ENCODE measurements around the gene MPZL2.

Gene MPZL2

GRCh38 chr11:118239509-118240205, 24.4 kb downstream of the MPZL2 start:
- Mint-ChIP-seq H3K4me1 (peaks cover 38% of the 10 kb centered on the region), H3K9me3 (no peaks in the 10 kb centered on the region), H3K27ac (peak overlapping the region; percentile 53), H3K4me3 (peak overlapping the region; percentile 8), H3K36me3 (peaks cover 37% of the 10 kb centered on the region), H3K27me3 (no peaks in the 10 kb centered on the region)
- no peak for ATAC-seq

- Mint-ChIP-seq H3K36me3 (peaks cover 37% of the 10 kb centered on the region), H3K9me3 (no peaks in the 10 kb centered on the region), H3K27ac (no peak overlapping the region), H3K4me3 (no peak overlapping the region), H3K27me3 (no peaks in the 10 kb centered on the region), H3K4me1 (peaks cover 31% of the 10 kb centered on the region)
- ATAC-seq, result no peak
Measured at GRCh38 chr11:118238929-118239328, 25.2 kb downstream of the MPZL2 start.

GRCh38 chr11:118238421-118238820, 25.7 kb downstream of the MPZL2 start:
- peaks cover 40% of the 10 kb centered on the region for H3K36me3 Mint-ChIP-seq
- no peaks in the 10 kb centered on the region for H3K27me3 Mint-ChIP-seq
- no peak overlapping the region for H3K27ac Mint-ChIP-seq
- no peak for ATAC-seq
- H3K4me1 Mint-ChIP-seq, result peaks cover 28% of the 10 kb centered on the region
- no peak overlapping the region for H3K4me3 Mint-ChIP-seq
- no peaks in the 10 kb centered on the region for H3K9me3 Mint-ChIP-seq

- Mint-ChIP-seq H3K36me3 (peaks cover 44% of the 10 kb centered on the region), H3K27me3 (no peaks in the 10 kb centered on the region), H3K4me3 (no peak overlapping the region), H3K4me1 (peaks cover 5% of the 10 kb centered on the region), H3K9me3 (no peaks in the 10 kb centered on the region), H3K27ac (no peak overlapping the region)
- ATAC-seq, result no peak
Measured at GRCh38 chr11:118236170-118236569, 27.9 kb downstream of the MPZL2 start.

- Mint-ChIP-seq H3K27me3 (no peaks in the 10 kb centered on the region), H3K36me3 (peaks cover 44% of the 10 kb centered on the region), H3K4me1 (peaks cover 1% of the 10 kb centered on the region), H3K27ac (no peak overlapping the region), H3K4me3 (no peak overlapping the region), H3K9me3 (no peaks in the 10 kb centered on the region)
- ATAC-seq, result no peak
Measured at GRCh38 chr11:118234833-118235232, 29.3 kb downstream of the MPZL2 start.

GRCh38 chr11:118233850-118234249, 30.2 kb downstream of the MPZL2 start:
- Mint-ChIP-seq H3K27ac (no peak overlapping the region), H3K36me3 (peaks cover 47% of the 10 kb centered on the region), H3K27me3 (no peaks in the 10 kb centered on the region), H3K4me1 (peaks cover 11% of the 10 kb centered on the region), H3K4me3 (no peak overlapping the region), H3K9me3 (no peaks in the 10 kb centered on the region)
- ATAC-seq, result no peak

- Mint-ChIP-seq H3K4me3 (no peak overlapping the region), H3K4me1 (peaks cover 16% of the 10 kb centered on the region), H3K36me3 (peaks cover 42% of the 10 kb centered on the region), H3K9me3 (no peaks in the 10 kb centered on the region), H3K27me3 (no peaks in the 10 kb centered on the region), H3K27ac (no peak overlapping the region)
- no peak for ATAC-seq
Measured at GRCh38 chr11:118233377-118233776, 30.7 kb downstream of the MPZL2 start.

- H3K27me3 Mint-ChIP-seq, result no peaks in the 10 kb centered on the region
- H3K27ac Mint-ChIP-seq, result no peak overlapping the region
- H3K36me3 Mint-ChIP-seq, result peaks cover 40% of the 10 kb centered on the region
- H3K9me3 Mint-ChIP-seq, result no peaks in the 10 kb centered on the region
- H3K4me1 Mint-ChIP-seq, result peaks cover 23% of the 10 kb centered on the region
- no peak for ATAC-seq
- no peak overlapping the region for H3K4me3 Mint-ChIP-seq
Measured at GRCh38 chr11:118232659-118233058, 31.4 kb downstream of the MPZL2 start.

- Mint-ChIP-seq H3K4me3 (no peak overlapping the region), H3K27ac (no peak overlapping the region), H3K36me3 (peaks cover 45% of the 10 kb centered on the region), H3K4me1 (peaks cover 32% of the 10 kb centered on the region), H3K27me3 (no peaks in the 10 kb centered on the region), H3K9me3 (no peaks in the 10 kb centered on the region)
- ATAC-seq, result no peak
Measured at GRCh38 chr11:118231461-118231860, 32.6 kb downstream of the MPZL2 start.

- H3K4me3 Mint-ChIP-seq, result no peak overlapping the region
- no peaks in the 10 kb centered on the region for H3K9me3 Mint-ChIP-seq
- H3K27me3 Mint-ChIP-seq, result no peaks in the 10 kb centered on the region
- H3K36me3 Mint-ChIP-seq, result peaks cover 37% of the 10 kb centered on the region
- ATAC-seq, result no peak
- H3K4me1 Mint-ChIP-seq, result peaks cover 39% of the 10 kb centered on the region
- H3K27ac Mint-ChIP-seq, result no peak overlapping the region
Measured at GRCh38 chr11:118230088-118230487, 34.0 kb downstream of the MPZL2 start.

GRCh38 chr11:118229274-118229847, 34.7 kb downstream of the MPZL2 start:
- Mint-ChIP-seq H3K36me3 (peaks cover 30% of the 10 kb centered on the region), H3K4me3 (no peak overlapping the region), H3K27ac (peak overlapping the region; percentile 90)

GRCh38 chr11:118227865-118228785, 36.0 kb downstream of the MPZL2 start:
- peak; percentile 90 for ATAC-seq
- peaks cover 55% of the 10 kb centered on the region for H3K4me1 Mint-ChIP-seq
- H3K9me3 Mint-ChIP-seq, result no peaks in the 10 kb centered on the region

More at GRCh38 chr11:118229274-118229847, 34.7 kb downstream of the MPZL2 start:
- ATAC-seq, result no peak
- H3K27me3 Mint-ChIP-seq, result no peaks in the 10 kb centered on the region
- H3K9me3 Mint-ChIP-seq, result no peaks in the 10 kb centered on the region
- peaks cover 46% of the 10 kb centered on the region for H3K4me1 Mint-ChIP-seq

GRCh38 chr11:118226781-118227180, 37.3 kb downstream of the MPZL2 start:
- Mint-ChIP-seq H3K36me3 (peaks cover 17% of the 10 kb centered on the region), H3K27me3 (peaks cover 20% of the 10 kb centered on the region), H3K27ac (peak overlapping the region; percentile 90), H3K4me1 (peaks cover 55% of the 10 kb centered on the region), H3K4me3 (no peak overlapping the region), H3K9me3 (no peaks in the 10 kb centered on the region)
- ATAC-seq, result no peak

More at GRCh38 chr11:118227865-118228785, 36.0 kb downstream of the MPZL2 start:
- peaks cover 18% of the 10 kb centered on the region for H3K36me3 Mint-ChIP-seq
- peak overlapping the region; percentile 90 for H3K27ac Mint-ChIP-seq
- peak overlapping the region; percentile 52 for H3K4me3 Mint-ChIP-seq
- peaks cover 10% of the 10 kb centered on the region for H3K27me3 Mint-ChIP-seq

GRCh38 chr11:118226296-118226695, 37.8 kb downstream of the MPZL2 start:
- no peak for ATAC-seq
- H3K4me3 Mint-ChIP-seq, result no peak overlapping the region
- H3K4me1 Mint-ChIP-seq, result peaks cover 55% of the 10 kb centered on the region
- no peak overlapping the region for H3K27ac Mint-ChIP-seq
- no peaks in the 10 kb centered on the region for H3K9me3 Mint-ChIP-seq
- peaks cover 17% of the 10 kb centered on the region for H3K36me3 Mint-ChIP-seq
- H3K27me3 Mint-ChIP-seq, result peaks cover 20% of the 10 kb centered on the region

- H3K36me3 Mint-ChIP-seq, result peaks cover 17% of the 10 kb centered on the region
- ATAC-seq, result peak; percentile 79
- peaks cover 59% of the 10 kb centered on the region for H3K4me1 Mint-ChIP-seq
- H3K4me3 Mint-ChIP-seq, result peak within 1 kb of the TSS; percentile 57
- H3K9me3 Mint-ChIP-seq, result no peaks in the 10 kb centered on the region
- H3K27ac Mint-ChIP-seq, result peak within 1 kb of the TSS; percentile 66
- H3K27me3 Mint-ChIP-seq, result peaks cover 28% of the 10 kb centered on the region
Measured at GRCh38 chr11:118224511-118225188, 39.4 kb downstream of the MPZL2 start, which contains the start of gene JAML. TSS of gene JAML (minus strand) at chr11:118225011. CDS start at chr11:118214866, 10,145 bp downstream.
